SK-N-SH treated with all-trans-retinoic acid at 6 μM for 48 hours (cell line): Measurements from ENCODE around the gene DGKG.

ENCODE experiments used
- ESRRG ChIP-seq: fragments of 250-450 bp; sonication (Bioruptor Pico); IDR thresholded peaks from 2 replicates; pipeline ENCODE4 v1.6.1; 2021; ENCODE audit warnings: mild to moderate bottlenecking
- ISL1 ChIP-seq: fragments of 250-450 bp; sonication (Bioruptor Pico); IDR thresholded peaks from 2 replicates; pipeline ENCODE4 v2.1.2; 2022; ENCODE audit warnings: mild to moderate bottlenecking, moderate library complexity
- PPARA ChIP-seq: fragments of 250-450 bp; sonication (Bioruptor Pico); IDR thresholded peaks from 2 replicates; pipeline ENCODE4 v1.5.0; 2020; ENCODE audit warnings: mild to moderate bottlenecking, borderline replicate concordance
- RARB ChIP-seq: fragments of 250-450 bp; sonication (Bioruptor Pico); IDR thresholded peaks from 2 replicates; pipeline ENCODE4 v1.8.0; 2021; ENCODE audit warnings: mild to moderate bottlenecking, moderate library complexity
- ZNF565 ChIP-seq: fragments of 450-650 bp; formaldehyde crosslinking; conservative IDR thresholded peaks from 2 replicates; pipeline ENCODE4 v1.5.0; 2020; ENCODE audit warnings: low read depth, mild to moderate bottlenecking, moderate library complexity
- ZNF70 ChIP-seq: fragments of 450-650 bp; formaldehyde crosslinking; IDR thresholded peaks from 2 replicates; pipeline ENCODE4 v1.5.0; 2020; ENCODE audit warnings: mild to moderate bottlenecking, moderate library complexity
- TF ChIP-seq, protein P1 (sequence below): fragments of 250-450 bp; sonication (Bioruptor Pico); IDR thresholded peaks from 2 replicates; pipeline ENCODE4 v1.8.0; 2020; ENCODE audit warnings: mild to moderate bottlenecking, moderate library complexity, borderline replicate concordance
- TF ChIP-seq, protein P2 (sequence below): fragments of 250-450 bp; sonication (Bioruptor Pico); IDR thresholded peaks from 2 replicates; pipeline ENCODE4 v1.5.1; 2020; ENCODE audit warnings: low read depth, mild to moderate bottlenecking, moderate library complexity

DNA sequence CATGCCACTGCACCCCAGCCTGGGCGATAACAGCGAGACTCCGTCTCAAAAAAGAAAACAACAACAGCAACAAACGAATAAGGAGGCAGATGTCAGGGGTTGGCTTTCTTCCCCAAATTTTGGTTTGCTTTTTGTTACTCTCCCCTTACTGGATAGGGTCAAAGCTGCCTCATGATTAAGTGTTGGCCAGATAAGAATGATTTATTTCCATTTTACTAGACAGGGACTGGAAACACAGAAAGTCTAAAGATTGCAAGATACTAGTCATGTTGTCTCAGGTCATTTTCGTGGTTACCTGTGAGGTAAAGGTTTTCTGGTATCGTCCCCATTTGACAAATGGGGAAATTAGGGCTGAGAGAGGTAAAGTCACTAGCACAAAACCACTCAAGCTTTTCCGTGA lies 234.6 kb downstream of the DGKG start:
- TF ChIP-seq, protein P1, sequence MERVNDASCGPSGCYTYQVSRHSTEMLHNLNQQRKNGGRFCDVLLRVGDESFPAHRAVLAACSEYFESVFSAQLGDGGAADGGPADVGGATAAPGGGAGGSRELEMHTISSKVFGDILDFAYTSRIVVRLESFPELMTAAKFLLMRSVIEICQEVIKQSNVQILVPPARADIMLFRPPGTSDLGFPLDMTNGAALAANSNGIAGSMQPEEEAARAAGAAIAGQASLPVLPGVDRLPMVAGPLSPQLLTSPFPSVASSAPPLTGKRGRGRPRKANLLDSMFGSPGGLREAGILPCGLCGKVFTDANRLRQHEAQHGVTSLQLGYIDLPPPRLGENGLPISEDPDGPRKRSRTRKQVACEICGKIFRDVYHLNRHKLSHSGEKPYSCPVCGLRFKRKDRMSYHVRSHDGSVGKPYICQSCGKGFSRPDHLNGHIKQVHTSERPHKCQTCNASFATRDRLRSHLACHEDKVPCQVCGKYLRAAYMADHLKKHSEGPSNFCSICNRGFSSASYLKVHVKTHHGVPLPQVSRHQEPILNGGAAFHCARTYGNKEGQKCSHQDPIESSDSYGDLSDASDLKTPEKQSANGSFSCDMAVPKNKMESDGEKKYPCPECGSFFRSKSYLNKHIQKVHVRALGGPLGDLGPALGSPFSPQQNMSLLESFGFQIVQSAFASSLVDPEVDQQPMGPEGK (CRISPR knock-in tag) = no peak
- no peak for TF ChIP-seq RARB
- no peak for TF ChIP-seq ZNF565 (CRISPR knock-in tag)
- TF ChIP-seq PPARA (CRISPR knock-in tag) = no peak
- TF ChIP-seq, protein P2, sequence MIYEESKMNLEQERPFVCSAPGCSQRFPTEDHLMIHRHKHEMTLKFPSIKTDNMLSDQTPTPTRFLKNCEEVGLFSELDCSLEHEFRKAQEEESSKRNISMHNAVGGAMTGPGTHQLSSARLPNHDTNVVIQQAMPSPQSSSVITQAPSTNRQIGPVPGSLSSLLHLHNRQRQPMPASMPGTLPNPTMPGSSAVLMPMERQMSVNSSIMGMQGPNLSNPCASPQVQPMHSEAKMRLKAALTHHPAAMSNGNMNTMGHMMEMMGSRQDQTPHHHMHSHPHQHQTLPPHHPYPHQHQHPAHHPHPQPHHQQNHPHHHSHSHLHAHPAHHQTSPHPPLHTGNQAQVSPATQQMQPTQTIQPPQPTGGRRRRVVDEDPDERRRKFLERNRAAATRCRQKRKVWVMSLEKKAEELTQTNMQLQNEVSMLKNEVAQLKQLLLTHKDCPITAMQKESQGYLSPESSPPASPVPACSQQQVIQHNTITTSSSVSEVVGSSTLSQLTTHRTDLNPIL (CRISPR knock-in tag) = no peak
- TF ChIP-seq ISL1 (CRISPR knock-in tag) = no peak
- TF ChIP-seq ESRRG = no peak
- no peak for TF ChIP-seq ZNF70 (CRISPR knock-in tag)
